Right renal pelvis (tissue), 4 donors: Measurements from ENCODE around the gene EXO1. TPM values are rescaled to one million over a fixed set of nuclear protein-coding genes. Genes with fewer than 3 reads are reported as not detected.
"Not testable (repeated sequence)": the region's sequence is repeated elsewhere in the genome, so short reads cannot be mapped to it uniquely, and the experiment has no call there.

ENCODE experiments used
- DNase-seq, 4 donors: peaks; one replicate each; pipeline ENCODE4 v3.0.0-alpha.2; 2013; ENCODE audit warnings: low read depth in 4 of 4, low spot score in 3 of 4, missing footprints in 1 of 4
- polyA plus RNA-seq, 4 donors: library from polyadenylated mRNA; unstranded; fragments of 120-200 nt; gene quantifications; one replicate each; pipeline ENCODE4 v1.2.1, GENCODE V29; 2013; ENCODE audit not compliant: insufficient read length in 4 of 4

Gene EXO1
- polyA plus RNA-seq, result 10 to 100 TPM; 10.6 to 14.0 (median 13.2) TPM

GRCh38 chr1:241847796-241848685 lies at the start of gene EXO1:
Gene EXO1, plus strand, starts transcription at chr1:241848204. Its CDS starts 2,222 bp downstream, at chr1:241850426.
- peak; percentile 85 to 93 (median 87) for DNase-seq

GRCh38 chr1:241799416-241799815 lies 48.6 kb upstream of the EXO1 start:
- no peak for DNase-seq

- no peak for DNase-seq
These were observed 47.4 kb upstream of the EXO1 start for GRCh38 chr1:241800640-241801039.

GRCh38 chr1:241802863-241803262 lies 45.1 kb upstream of the EXO1 start:
- DNase-seq, result no peak

- DNase-seq, result not testable (repeated sequence)
These were observed 43.3 kb upstream of the EXO1 start for GRCh38 chr1:241804706-241805105.

GRCh38 chr1:241808265-241808664 lies 39.7 kb upstream of the EXO1 start:
- DNase-seq, result no peak

GRCh38 chr1:241810769-241811405 lies 37.1 kb upstream of the EXO1 start:
- DNase-seq, result no peak

GRCh38 chr1:241813768-241814320 lies 34.2 kb upstream of the EXO1 start:
- DNase-seq, result no peak

GRCh38 chr1:241816008-241816407 lies 32.0 kb upstream of the EXO1 start:
- no peak for DNase-seq

- DNase-seq, result no peak
These were observed 30.6 kb upstream of the EXO1 start for GRCh38 chr1:241817331-241817792.

- no peak for DNase-seq
These were observed 29.9 kb upstream of the EXO1 start for GRCh38 chr1:241817956-241818612.

- no peak for DNase-seq
These were observed 28.6 kb upstream of the EXO1 start for GRCh38 chr1:241819340-241819866.

GRCh38 chr1:241821363-241821762 lies 26.6 kb upstream of the EXO1 start:
- no peak for DNase-seq

- DNase-seq, result no peak
These were observed 25.2 kb upstream of the EXO1 start for GRCh38 chr1:241822846-241823245.

- DNase-seq, result no peak
These were observed 24.1 kb upstream of the EXO1 start for GRCh38 chr1:241823925-241824324.

- DNase-seq, result no peak
These were observed 22.4 kb upstream of the EXO1 start for GRCh38 chr1:241825581-241825980.

- DNase-seq, result not testable (repeated sequence)
These were observed 21.4 kb upstream of the EXO1 start for GRCh38 chr1:241826613-241827012.

GRCh38 chr1:241827264-241827663 lies 20.7 kb upstream of the EXO1 start:
- DNase-seq, result no peak

GRCh38 chr1:241828463-241829021 lies 19.5 kb upstream of the EXO1 start:
- no peak for DNase-seq

- no peak for DNase-seq
These were observed 18.5 kb upstream of the EXO1 start for GRCh38 chr1:241829468-241829867.
